ENCODE measurements around the gene WFIKKN2. TPM values are rescaled to one million over a fixed set of nuclear protein-coding genes. Genes with fewer than 3 reads are reported as not detected.

The WFIKKN2 gene
- total and polyA plus RNA-seq, 2 of the 8 experiments (the other 6 are each of a cell fraction or from before 2014, with no cell fraction given), result 0.07 to 0.30 TPM

DNA sequence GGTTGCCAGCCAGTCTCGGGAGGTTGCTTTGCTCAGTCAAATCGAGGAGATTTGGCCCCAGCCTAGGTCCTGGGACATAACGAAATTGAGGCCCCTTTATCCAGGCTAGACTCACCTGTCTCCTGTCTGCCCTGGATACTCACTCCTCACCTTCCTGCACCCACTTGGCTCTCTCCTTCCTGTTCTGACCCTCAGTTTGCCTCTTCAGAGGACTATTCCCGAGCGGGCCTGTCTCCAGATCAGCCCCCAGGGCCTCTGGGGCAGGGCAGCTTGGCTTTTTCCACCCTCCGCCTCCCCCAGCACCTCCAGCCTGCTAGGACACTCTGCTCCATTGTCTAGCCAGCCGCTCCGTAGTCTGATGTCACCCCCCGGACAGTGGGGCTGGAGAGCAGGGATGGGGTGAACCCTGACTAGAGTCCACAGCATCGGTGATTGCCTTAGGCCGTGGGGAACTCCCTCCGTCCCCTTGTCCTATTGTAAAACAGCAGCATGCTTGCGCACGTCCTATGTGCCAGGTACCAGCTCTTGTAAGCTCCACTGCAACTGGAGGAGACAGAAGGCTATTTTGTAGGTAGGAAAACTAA, 8.8 kb downstream of the WFIKKN2 start:
- WGBS, 2 experiments (ENCODE audit: extremely low coverage in 1 of 2, insufficient coverage in 1 of 2, insufficient read length in 1 of 2, insufficient replicate concordance in 2 of 2, low coverage in 1 of 2, low lambda C conversion rate in 2 of 2, missing lambda C conversion rate in 1 of 2), result 87% methylated on average over 13 of the region's 14 CpGs; no CpG with 5 or more reads in 1 of the 2 experiments
- Histone ChIP-seq H3K18ac (ENCODE audit: extremely low read depth, low read length) (no peak overlapping the region), H3K4me2 (ENCODE audit: insufficient read depth in 1 of 2, low read depth in 2 of 2, low read length in 2 of 2) (no peak overlapping the region), H4K91ac (replicated peaks; ENCODE audit: insufficient read length, low read length) (no peak overlapping the region), H3K9ac (replicated peaks in 1 of 4; ENCODE audit: extremely low read depth in 1 of 4, low read depth in 3 of 4, low read length in 3 of 4) (no peak overlapping the region), H3K23ac (ENCODE audit: insufficient read length) (no peak overlapping the region), H2BK120ac (replicated peaks; ENCODE audit: low read depth, low read length) (no peak overlapping the region), H4K5ac (ENCODE audit: insufficient read length, low read depth, low read length) (no peak overlapping the region), H3K56ac (replicated peaks; ENCODE audit: insufficient read length, low read depth, low read length) (no peak overlapping the region), H3K36me3 (ENCODE audit: control insufficient read depth in 2 of 4, insufficient read depth in 4 of 4, low read length in 3 of 4) (no peaks in the 10 kb centered on the region), H3K27me3 (replicated peaks in 1 of 4; ENCODE audit: control insufficient read depth in 3 of 4, extremely low read depth in 1 of 4, insufficient read depth in 3 of 4, low read length in 3 of 4) (no peaks in the 10 kb centered on the region), H2BK20ac (ENCODE audit: low read length) (no peak overlapping the region), H3K4me3 (ENCODE audit: extremely low read depth in 1 of 4, insufficient read depth in 2 of 4, low read depth in 3 of 4, low read length in 4 of 4) (no peak overlapping the region), H2AK5ac (ENCODE audit: low read depth, low read length) (no peak overlapping the region), H2BK15ac (ENCODE audit: low read length) (no peak overlapping the region), H3K79me1 (ENCODE audit: low read depth, low read length) (no peaks in the 10 kb centered on the region), H2BK5ac (ENCODE audit: low read depth, low read length) (no peak overlapping the region), H3K4me1 (replicated peaks in 1 of 4; ENCODE audit: control insufficient read depth in 3 of 4, insufficient read depth in 4 of 4, low read length in 3 of 4) (peaks cover 0 to 4% (median 2%) of the 10 kb centered on the region in 4 experiments; a peak in 2 of 7 replicates), H3K14ac (ENCODE audit: insufficient read length) (no peak overlapping the region), H3K9me3 (ENCODE audit: insufficient read depth in 2 of 2, low read depth in 1 of 2, low read length in 1 of 2) (no peaks in the 10 kb centered on the region), H2BK12ac (ENCODE audit: low read depth, low read length) (no peak overlapping the region), H2AFZ (ENCODE audit: low read length) (0 out of 2 replicates have a peak overlapping the region, but pooled peaks have one; percentile 21), H4K20me1 (replicated peaks in 1 of 2; ENCODE audit: control insufficient read depth in 1 of 2, insufficient read depth in 2 of 2, low read length in 2 of 2) (no peaks in the 10 kb centered on the region), H3K4ac (replicated peaks; ENCODE audit: insufficient read length, low read depth, low read length) (no peak overlapping the region), H3K27ac (ENCODE audit: low read depth, low read length) (no peak overlapping the region), H4K8ac (ENCODE audit: extremely low read depth, insufficient read depth, low read length) (no peak overlapping the region), H3K79me2 (ENCODE audit: control insufficient read depth in 1 of 2, insufficient read depth in 2 of 2, low read length in 2 of 2) (no peaks in the 10 kb centered on the region), H3K23me2 (ENCODE audit: low read depth, low read length) (no peaks in the 10 kb centered on the region)
- CTCF ChIA-PET (ENCODE audit: partially characterized antibody), result interaction anchor here (0.8 to 31.7 kb wide), 11 partner anchors 8 to 104 kb away, joined by 3 to 735 read pairs (median 17); partner anchors contain the start of gene WFIKKN2
- no peak for FAIRE-seq
- no peak for DNase-seq (ENCODE audit: low read depth in 1 of 2, low spot score in 2 of 2)
- POLR2A ChIA-PET (ENCODE audit: partially characterized antibody), result interaction anchor here (0.8 to 2.8 kb wide), 5 partner anchors 10 to 58 kb away, joined by 3 to 9 read pairs (median 4); partner anchors contain the start of genes TOB1 and WFIKKN2
- TF ChIP-seq NANOG (IDR thresholded peaks at IDR 0.05; ENCODE audit: insufficient read depth, low read depth, low read length, poor library complexity, severe bottlenecking) (no peak), TAF1 (IDR thresholded peaks at IDR 0.05; ENCODE audit: low read depth, low read length) (no peak), BRCA1 (IDR thresholded peaks at IDR 0.05; ENCODE audit: low read depth, low read length) (no peak), ZNF274 (IDR thresholded peaks at IDR 0.05; ENCODE audit: borderline replicate concordance, extremely low read depth, low read length) (no peak), KDM1A (IDR thresholded peaks at IDR 0.05; ENCODE audit: borderline replicate concordance, low read length) (no peak), POLR2A (IDR thresholded peaks at IDR 0.05; ENCODE audit: control extremely low read depth in 1 of 2, low read depth in 2 of 2, low read length in 2 of 2) (no peak), CHD2 (IDR thresholded peaks at IDR 0.05; ENCODE audit: low read length) (no peak), CHD1 (IDR thresholded peaks at IDR 0.05; ENCODE audit: low read depth, low read length) (no peak), SIRT6 (IDR thresholded peaks at IDR 0.05; ENCODE audit: low read length) (no peak), SIN3A (conservative IDR thresholded peaks at IDR 0.05 in 1 of 2, IDR thresholded peaks at IDR 0.05 in 1 of 2; ENCODE audit: low read depth in 1 of 2, low read length in 2 of 2) (no peak), JUND (IDR thresholded peaks at IDR 0.05; ENCODE audit: low read length) (no peak)
- TF ChIP-seq, protein P1, sequence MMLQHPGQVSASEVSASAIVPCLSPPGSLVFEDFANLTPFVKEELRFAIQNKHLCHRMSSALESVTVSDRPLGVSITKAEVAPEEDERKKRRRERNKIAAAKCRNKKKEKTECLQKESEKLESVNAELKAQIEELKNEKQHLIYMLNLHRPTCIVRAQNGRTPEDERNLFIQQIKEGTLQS (IDR thresholded peaks at IDR 0.05; ENCODE audit: insufficient read depth, low read depth, low read length), result no peak

All from H1 (cell line).